GM18951 (cell line): ENCODE measurements around the gene PIP4K2A.

ENCODE experiments used
- POLR2A ChIP-seq: IDR thresholded peaks from 4 replicates; pipeline ENCODE4 v1.6.1; 2011; ENCODE audit warnings: mild to moderate bottlenecking; ENCODE audit not compliant: insufficient read length, insufficient read depth; ENCODE audit errors: extremely low read depth
- in situ Hi-C: fragments of 300-500 bp; cut with MboI; formaldehyde crosslinking; loops from one replicate; pipeline ENCODE4 v1.12.0; 2022; ENCODE audit warnings: low sequenced_read_pairs, mixed read lengths, inconsistent platforms; ENCODE audit not compliant: unreplicated experiment

The PIP4K2A gene

GRCh38 chr10:22557321-22557720 lies 157.1 kb downstream of the PIP4K2A start:
- in situ Hi-C loops = loop anchor here (25.0 kb wide), 1 partner anchor 570 kb away; no protein-coding TSS in a partner anchor
- no peak for TF ChIP-seq POLR2A

- in situ Hi-C loops = loop anchor here (25.0 kb wide), 1 partner anchor 569 kb away; no protein-coding TSS in a partner anchor
- no peak for TF ChIP-seq POLR2A
These were observed 157.6 kb downstream of the PIP4K2A start for GRCh38 chr10:22556774-22557173.

GRCh38 chr10:22554461-22555182 lies 159.8 kb downstream of the PIP4K2A start:
- TF ChIP-seq POLR2A = no peak
- in situ Hi-C loops = loop anchor here (25.0 kb wide), 1 partner anchor 567 kb away; no protein-coding TSS in a partner anchor

GRCh38 chr10:22553452-22553995 lies 160.9 kb downstream of the PIP4K2A start:
- in situ Hi-C loops = loop anchor here (25.0 kb wide), 1 partner anchor 566 kb away; no protein-coding TSS in a partner anchor

GRCh38 chr10:22552888-22553378 lies 161.4 kb downstream of the PIP4K2A start:
- TF ChIP-seq POLR2A = no peak
- in situ Hi-C loops = loop anchor here (25.0 kb wide), 1 partner anchor 566 kb away; no protein-coding TSS in a partner anchor

More at GRCh38 chr10:22553452-22553995, 160.9 kb downstream of the PIP4K2A start:
- TF ChIP-seq POLR2A = no peak

GRCh38 chr10:22551681-22552365 lies 162.6 kb downstream of the PIP4K2A start:
- in situ Hi-C loops = loop anchor here (25.0 kb wide), 1 partner anchor 565 kb away; no protein-coding TSS in a partner anchor

GRCh38 chr10:22550732-22551131 lies 163.6 kb downstream of the PIP4K2A start:
- in situ Hi-C loops = loop anchor here (25.0 kb wide), 1 partner anchor 563 kb away; no protein-coding TSS in a partner anchor
- TF ChIP-seq POLR2A = no peak

More at GRCh38 chr10:22551681-22552365, 162.6 kb downstream of the PIP4K2A start:
- no peak for TF ChIP-seq POLR2A

GRCh38 chr10:22548344-22548743 lies 166.0 kb downstream of the PIP4K2A start:
- no peak for TF ChIP-seq POLR2A
- in situ Hi-C loops = no loop called here

- TF ChIP-seq POLR2A = no peak
- in situ Hi-C loops = no loop called here
These were observed 168.7 kb downstream of the PIP4K2A start for GRCh38 chr10:22545643-22546042.

GRCh38 chr10:22544325-22545068 lies 169.9 kb downstream of the PIP4K2A start:
- no peak for TF ChIP-seq POLR2A
- in situ Hi-C loops = no loop called here

- no peak for TF ChIP-seq POLR2A
- in situ Hi-C loops = no loop called here
These were observed 171.6 kb downstream of the PIP4K2A start for GRCh38 chr10:22542773-22543172.

- in situ Hi-C loops = no loop called here
- TF ChIP-seq POLR2A = no peak
These were observed 172.5 kb downstream of the PIP4K2A start for GRCh38 chr10:22541900-22542299.
